ENCODE results near the gene ANKRD60. TPM values are rescaled to one million over a fixed set of nuclear protein-coding genes. Genes with fewer than 3 reads are reported as not detected.

ANKRD60 gene
- total RNA-seq (2021; fragmentation: NEBNext Ultra II Directional; extraction: Animal tissue kit (Norgen Biotek cat#: 25700)): not detected
- long read RNA-seq: 0 reads

- peaks cover 6% of the 10 kb centered on the region; the same call in 1 of the 2 replicates for H3K4me1 Mint-ChIP-seq (ENCODE audit: low read depth)
- DNase-seq: no peak
- no peak within 1 kb of the TSS for H3K27ac Mint-ChIP-seq
- H3K36me3 Mint-ChIP-seq (ENCODE audit: low read depth): peaks cover 17% of the 10 kb centered on the region
- H3K9me3 Mint-ChIP-seq: no peaks in the 10 kb centered on the region; the same call in 1 of the 2 replicates
- TF ChIP-seq CTCF (IDR thresholded peaks at IDR 0.05): no peak
- peaks cover 42% of the 10 kb centered on the region for H3K27me3 Mint-ChIP-seq (ENCODE audit: insufficient read depth)
- H3K4me3 Mint-ChIP-seq: no peak within 1 kb of the TSS; the same call in 1 of the 2 replicates
Observed at GRCh38 chr20:58228484-58229197, at the start of gene ANKRD60. Gene ANKRD60, minus strand, starts transcription at chr20:58228653. Its CDS starts 0 bp downstream, at chr20:58228653.

- no peak for TF ChIP-seq CTCF (IDR thresholded peaks at IDR 0.05)
- no peak overlapping the region for H3K27ac Mint-ChIP-seq
- H3K9me3 Mint-ChIP-seq: peaks cover 5% of the 10 kb centered on the region; the same call in 1 of the 2 replicates
- no peak for DNase-seq
- H3K4me3 Mint-ChIP-seq: no peak overlapping the region
- H3K4me1 Mint-ChIP-seq (ENCODE audit: low read depth): no peaks in the 10 kb centered on the region
- H3K27me3 Mint-ChIP-seq (ENCODE audit: insufficient read depth): no peaks in the 10 kb centered on the region; the same call in 1 of the 2 replicates
- peaks cover 12% of the 10 kb centered on the region; the same call in 1 of the 2 replicates for H3K36me3 Mint-ChIP-seq (ENCODE audit: low read depth)
Observed at GRCh38 chr20:58277578-58278472, 49.4 kb upstream of the ANKRD60 start.

- Mint-ChIP-seq H3K27ac (no peak overlapping the region), H3K9me3 (peaks cover 5% of the 10 kb centered on the region; the same call in 1 of the 2 replicates), H3K36me3 (ENCODE audit: low read depth) (peaks cover 12% of the 10 kb centered on the region; the same call in 1 of the 2 replicates), H3K4me1 (ENCODE audit: low read depth) (no peaks in the 10 kb centered on the region), H3K4me3 (no peak overlapping the region), H3K27me3 (ENCODE audit: insufficient read depth) (peaks cover under 1% of the 10 kb centered on the region; the same call in 1 of the 2 replicates)
- no peak for TF ChIP-seq CTCF (IDR thresholded peaks at IDR 0.05)
- DNase-seq: no peak
Observed at GRCh38 chr20:58277107-58277506, 48.7 kb upstream of the ANKRD60 start.

GRCh38 chr20:58274384-58274783, 45.9 kb upstream of the ANKRD60 start:
- Mint-ChIP-seq H3K9me3 (peaks cover 5% of the 10 kb centered on the region; the same call in 1 of the 2 replicates), H3K36me3 (ENCODE audit: low read depth) (peaks cover 13% of the 10 kb centered on the region), H3K27ac (no peak overlapping the region), H3K27me3 (ENCODE audit: insufficient read depth) (peaks cover 2% of the 10 kb centered on the region; the same call in 1 of the 2 replicates), H3K4me1 (ENCODE audit: low read depth) (peaks cover 1% of the 10 kb centered on the region), H3K4me3 (no peak overlapping the region)
- TF ChIP-seq CTCF (IDR thresholded peaks at IDR 0.05): no peak
- no peak for DNase-seq

GRCh38 chr20:58271606-58272351, 43.3 kb upstream of the ANKRD60 start:
- no peak for DNase-seq

More at GRCh38 chr20:58271606-58272351, 43.3 kb upstream of the ANKRD60 start:
- Mint-ChIP-seq H3K27ac (no peak overlapping the region), H3K36me3 (ENCODE audit: low read depth) (peaks cover 22% of the 10 kb centered on the region), H3K27me3 (ENCODE audit: insufficient read depth) (peaks cover 2% of the 10 kb centered on the region; the same call in 1 of the 2 replicates), H3K4me1 (ENCODE audit: low read depth) (peaks cover 10% of the 10 kb centered on the region), H3K9me3 (peaks cover 5% of the 10 kb centered on the region; the same call in 1 of the 2 replicates), H3K4me3 (no peak overlapping the region)
- no peak for TF ChIP-seq CTCF (IDR thresholded peaks at IDR 0.05)

Data from HFFc6 (cell line).